ENCODE results near the gene MGMT.
A peak's percentile ranks its signal among the peaks of the same experiment; 100 is the strongest.

The MGMT gene

GRCh38 chr10:129544205-129545202 is 77.5 kb downstream of the MGMT start:
- DNase-seq (ENCODE audit: low spot score), result no peak

GRCh38 chr10:129545261-129545660 is 78.2 kb downstream of the MGMT start:
- DNase-seq (ENCODE audit: low spot score), result no peak

GRCh38 chr10:129546106-129546505 is 79.1 kb downstream of the MGMT start:
- DNase-seq (ENCODE audit: low spot score), result no peak

- DNase-seq (ENCODE audit: low spot score), result no peak
These were observed 80.6 kb downstream of the MGMT start for GRCh38 chr10:129547608-129548007.

GRCh38 chr10:129548600-129548999 is 81.6 kb downstream of the MGMT start:
- DNase-seq (ENCODE audit: low spot score), result no peak

GRCh38 chr10:129550076-129550475 is 83.0 kb downstream of the MGMT start:
- no peak for DNase-seq (ENCODE audit: low spot score)

GRCh38 chr10:129550658-129551057 is 83.6 kb downstream of the MGMT start:
- DNase-seq (ENCODE audit: low spot score), result no peak

GRCh38 chr10:129552119-129552518 is 85.1 kb downstream of the MGMT start:
- DNase-seq (ENCODE audit: low spot score), result peak; percentile 30

GRCh38 chr10:129553928-129554327 is 86.9 kb downstream of the MGMT start:
- no peak for DNase-seq (ENCODE audit: low spot score)

- no peak for DNase-seq (ENCODE audit: low spot score)
These were observed 89.3 kb downstream of the MGMT start for GRCh38 chr10:129556316-129556715.

GRCh38 chr10:129560361-129560760 is 93.3 kb downstream of the MGMT start:
- DNase-seq (ENCODE audit: low spot score), result no peak

GRCh38 chr10:129562487-129562886 is 95.4 kb downstream of the MGMT start:
- no peak for DNase-seq (ENCODE audit: low spot score)

GRCh38 chr10:129564923-129565322 is 97.9 kb downstream of the MGMT start:
- no peak for DNase-seq (ENCODE audit: low spot score)

- DNase-seq (ENCODE audit: low spot score), result no peak
These were observed 101.7 kb downstream of the MGMT start for GRCh38 chr10:129568583-129569344.

- DNase-seq (ENCODE audit: low spot score), result no peak
These were observed 103.1 kb downstream of the MGMT start for GRCh38 chr10:129570185-129570584.

GRCh38 chr10:129579228-129579627 is 112.2 kb downstream of the MGMT start:
- no peak for DNase-seq (ENCODE audit: low spot score)

GRCh38 chr10:129580010-129580409 is 113.0 kb downstream of the MGMT start:
- DNase-seq (ENCODE audit: low spot score), result no peak

GRCh38 chr10:129580901-129581300 is 113.9 kb downstream of the MGMT start:
- no peak for DNase-seq (ENCODE audit: low spot score)

GRCh38 chr10:129581827-129582411 is 114.9 kb downstream of the MGMT start:
- DNase-seq (ENCODE audit: low spot score), result no peak

GRCh38 chr10:129583831-129584230 is 116.8 kb downstream of the MGMT start:
- no peak for DNase-seq (ENCODE audit: low spot score)

GRCh38 chr10:129586898-129587443 is 119.9 kb downstream of the MGMT start:
- no peak for DNase-seq (ENCODE audit: low spot score)

- DNase-seq (ENCODE audit: low spot score), result no peak
These were observed 122.5 kb downstream of the MGMT start for GRCh38 chr10:129589546-129589945.
